Measurements from ENCODE around the gene RC3H2.

The RC3H2 gene

GRCh38 chr9:122816163-122816867 is 88.8 kb downstream of the RC3H2 start:
- Histone ChIP-seq H3K36me3 (ENCODE audit: insufficient read depth, low read length) (peaks cover 34% of the 10 kb centered on the region), H3K27ac (ENCODE audit: low read length) (no peak overlapping the region), H3K4me3 (ENCODE audit: low read depth in 1 of 2, low read length in 2 of 2) (no peak overlapping the region), H4K20me1 (ENCODE audit: insufficient read depth, low read length) (no peaks in the 10 kb centered on the region), H3K27me3 (ENCODE audit: insufficient read depth, low read length, poor library complexity) (no peaks in the 10 kb centered on the region), H3K9me3 (ENCODE audit: insufficient read depth, low read length, severe bottlenecking) (no peaks in the 10 kb centered on the region), H3K79me2 (ENCODE audit: insufficient read depth, low read length) (no peaks in the 10 kb centered on the region), H3K4me1 (ENCODE audit: insufficient read depth, low read length) (no peaks in the 10 kb centered on the region), H2AFZ (ENCODE audit: low read depth, low read length) (no peak overlapping the region), H3K4me2 (ENCODE audit: insufficient read depth, low read length) (no peak overlapping the region), H3K9ac (ENCODE audit: low read depth, low read length) (no peak overlapping the region)
- DNase-seq: no peak
- no peak for TF ChIP-seq EZH2 (IDR thresholded peaks at IDR 0.05; ENCODE audit: borderline replicate concordance, low read depth, low read length, severe bottlenecking)
- TF ChIP-seq, protein P1, sequence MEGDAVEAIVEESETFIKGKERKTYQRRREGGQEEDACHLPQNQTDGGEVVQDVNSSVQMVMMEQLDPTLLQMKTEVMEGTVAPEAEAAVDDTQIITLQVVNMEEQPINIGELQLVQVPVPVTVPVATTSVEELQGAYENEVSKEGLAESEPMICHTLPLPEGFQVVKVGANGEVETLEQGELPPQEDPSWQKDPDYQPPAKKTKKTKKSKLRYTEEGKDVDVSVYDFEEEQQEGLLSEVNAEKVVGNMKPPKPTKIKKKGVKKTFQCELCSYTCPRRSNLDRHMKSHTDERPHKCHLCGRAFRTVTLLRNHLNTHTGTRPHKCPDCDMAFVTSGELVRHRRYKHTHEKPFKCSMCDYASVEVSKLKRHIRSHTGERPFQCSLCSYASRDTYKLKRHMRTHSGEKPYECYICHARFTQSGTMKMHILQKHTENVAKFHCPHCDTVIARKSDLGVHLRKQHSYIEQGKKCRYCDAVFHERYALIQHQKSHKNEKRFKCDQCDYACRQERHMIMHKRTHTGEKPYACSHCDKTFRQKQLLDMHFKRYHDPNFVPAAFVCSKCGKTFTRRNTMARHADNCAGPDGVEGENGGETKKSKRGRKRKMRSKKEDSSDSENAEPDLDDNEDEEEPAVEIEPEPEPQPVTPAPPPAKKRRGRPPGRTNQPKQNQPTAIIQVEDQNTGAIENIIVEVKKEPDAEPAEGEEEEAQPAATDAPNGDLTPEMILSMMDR (IDR thresholded peaks at IDR 0.05; ENCODE audit: borderline replicate concordance, extremely low read depth, low read length, poor library complexity, severe bottlenecking): no peak
- ATAC-seq (ENCODE audit: insufficient read depth, low read depth): no peak

- DNase-seq (no peak), ATAC-seq (ENCODE audit: insufficient read depth, low read depth) (no peak)
- H3K4me3 ChIP-seq (ENCODE audit: low read depth in 1 of 2, low read length in 2 of 2): no peak overlapping the region
- H4K20me1 ChIP-seq (ENCODE audit: insufficient read depth, low read length): no peaks in the 10 kb centered on the region
- H3K4me2 ChIP-seq (ENCODE audit: insufficient read depth, low read length): no peak overlapping the region
- TF ChIP-seq, protein P1 (IDR thresholded peaks at IDR 0.05; ENCODE audit: borderline replicate concordance, extremely low read depth, low read length, poor library complexity, severe bottlenecking): no peak
- TF ChIP-seq EZH2 (IDR thresholded peaks at IDR 0.05; ENCODE audit: borderline replicate concordance, low read depth, low read length, severe bottlenecking): no peak
- H3K27me3 ChIP-seq (ENCODE audit: insufficient read depth, low read length, poor library complexity): no peaks in the 10 kb centered on the region
- H3K79me2 ChIP-seq (ENCODE audit: insufficient read depth, low read length): no peaks in the 10 kb centered on the region
- H3K9me3 ChIP-seq (ENCODE audit: insufficient read depth, low read length, severe bottlenecking): no peaks in the 10 kb centered on the region
- no peak overlapping the region for H2AFZ ChIP-seq (ENCODE audit: low read depth, low read length)
- no peaks in the 10 kb centered on the region for H3K4me1 ChIP-seq (ENCODE audit: insufficient read depth, low read length)
- H3K36me3 ChIP-seq (ENCODE audit: insufficient read depth, low read length): peaks cover 29% of the 10 kb centered on the region
- H3K9ac ChIP-seq (ENCODE audit: low read depth, low read length): no peak overlapping the region
- no peak overlapping the region for H3K27ac ChIP-seq (ENCODE audit: low read length)
Observed at GRCh38 chr9:122815544-122815943, 89.6 kb downstream of the RC3H2 start.

DNA sequence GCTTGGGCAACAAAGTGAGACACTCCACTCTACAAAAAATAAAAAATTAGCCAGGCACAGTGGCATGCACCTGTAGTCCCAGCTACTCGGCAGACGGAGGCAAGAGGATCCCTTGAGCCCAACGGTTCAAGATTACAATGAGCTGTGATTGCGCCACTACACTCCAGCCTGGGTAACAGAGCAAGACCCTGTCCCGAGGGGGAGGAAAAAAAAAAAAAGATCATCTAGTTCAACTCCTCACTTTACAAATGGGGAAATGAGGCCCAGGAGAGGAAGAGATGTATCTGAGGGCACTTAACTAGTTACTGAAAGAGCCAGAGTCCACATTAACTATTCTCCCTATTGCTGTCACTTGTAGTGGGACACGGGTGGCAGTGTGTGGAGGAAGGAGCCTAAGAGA is 90.6 kb downstream of the RC3H2 start:
- Histone ChIP-seq H4K20me1 (ENCODE audit: insufficient read depth, low read length) (no peaks in the 10 kb centered on the region), H3K4me1 (ENCODE audit: insufficient read depth, low read length) (no peaks in the 10 kb centered on the region), H3K9ac (ENCODE audit: low read depth, low read length) (no peak overlapping the region), H3K9me3 (ENCODE audit: insufficient read depth, low read length, severe bottlenecking) (no peaks in the 10 kb centered on the region), H3K27me3 (ENCODE audit: insufficient read depth, low read length, poor library complexity) (no peaks in the 10 kb centered on the region), H3K79me2 (ENCODE audit: insufficient read depth, low read length) (no peaks in the 10 kb centered on the region), H3K36me3 (ENCODE audit: insufficient read depth, low read length) (peaks cover 19% of the 10 kb centered on the region), H3K4me2 (ENCODE audit: insufficient read depth, low read length) (no peak overlapping the region), H3K27ac (ENCODE audit: low read length) (no peak overlapping the region), H3K4me3 (ENCODE audit: low read depth in 1 of 2, low read length in 2 of 2) (no peak overlapping the region), H2AFZ (ENCODE audit: low read depth, low read length) (no peak overlapping the region)
- no peak for ATAC-seq (ENCODE audit: insufficient read depth, low read depth)
- TF ChIP-seq EZH2 (IDR thresholded peaks at IDR 0.05; ENCODE audit: borderline replicate concordance, low read depth, low read length, severe bottlenecking): no peak
- TF ChIP-seq, protein P1 (IDR thresholded peaks at IDR 0.05; ENCODE audit: borderline replicate concordance, extremely low read depth, low read length, poor library complexity, severe bottlenecking): no peak
- no peak for DNase-seq

All from DND-41 (cell line).